Erythroblast (primary cell): Measurements from ENCODE around the gene DCHS1.

Experiments used
- GATA1 ChIP-seq: IDR thresholded peaks from 2 replicates; pipeline ENCODE4 v1.6.1; 2011; ENCODE audit warnings: low read depth, mild to moderate bottlenecking, control low read depth, low read length, moderate library complexity
- POLR2A ChIP-seq: IDR thresholded peaks from 2 replicates; pipeline ENCODE4 v1.6.1; 2011; ENCODE audit warnings: mild to moderate bottlenecking, low read length

DNA sequence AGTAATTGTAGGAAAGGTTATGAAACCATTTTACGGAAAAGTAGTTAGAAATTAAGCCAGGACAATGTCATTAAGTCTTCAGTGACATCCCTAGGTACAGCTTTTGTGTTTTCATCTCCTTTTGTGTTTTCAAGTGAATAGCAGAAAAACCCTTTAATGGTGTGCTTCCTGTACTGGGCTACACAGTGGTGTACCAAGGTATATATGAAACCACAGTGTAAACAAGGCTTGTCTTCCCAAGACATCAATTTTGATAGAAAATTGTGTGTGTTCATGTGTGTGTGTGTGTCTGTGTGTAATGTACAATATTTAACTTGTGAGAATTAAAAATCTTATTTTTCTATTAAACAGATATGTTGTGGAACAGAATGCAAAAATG lies 18.6 kb upstream of the DCHS1 start:
- TF ChIP-seq POLR2A = no peak
- TF ChIP-seq GATA1 = no peak
